Stimulated activated CD8-positive, alpha-beta memory T cell treated with anti-CD3 and anti-CD28 coated beads, Interleukin-12 subunit alpha, Interleukin-12 subunit beta, amount 100 ng/mL, for 24 hours (primary cell): ENCODE data around the gene MYL2.

ENCODE experiments used
- DNase-seq: peaks from one replicate; pipeline ENCODE4 v3.0.0-alpha.2; 2020; ENCODE audit errors: extremely low read depth

Gene MYL2

DNA sequence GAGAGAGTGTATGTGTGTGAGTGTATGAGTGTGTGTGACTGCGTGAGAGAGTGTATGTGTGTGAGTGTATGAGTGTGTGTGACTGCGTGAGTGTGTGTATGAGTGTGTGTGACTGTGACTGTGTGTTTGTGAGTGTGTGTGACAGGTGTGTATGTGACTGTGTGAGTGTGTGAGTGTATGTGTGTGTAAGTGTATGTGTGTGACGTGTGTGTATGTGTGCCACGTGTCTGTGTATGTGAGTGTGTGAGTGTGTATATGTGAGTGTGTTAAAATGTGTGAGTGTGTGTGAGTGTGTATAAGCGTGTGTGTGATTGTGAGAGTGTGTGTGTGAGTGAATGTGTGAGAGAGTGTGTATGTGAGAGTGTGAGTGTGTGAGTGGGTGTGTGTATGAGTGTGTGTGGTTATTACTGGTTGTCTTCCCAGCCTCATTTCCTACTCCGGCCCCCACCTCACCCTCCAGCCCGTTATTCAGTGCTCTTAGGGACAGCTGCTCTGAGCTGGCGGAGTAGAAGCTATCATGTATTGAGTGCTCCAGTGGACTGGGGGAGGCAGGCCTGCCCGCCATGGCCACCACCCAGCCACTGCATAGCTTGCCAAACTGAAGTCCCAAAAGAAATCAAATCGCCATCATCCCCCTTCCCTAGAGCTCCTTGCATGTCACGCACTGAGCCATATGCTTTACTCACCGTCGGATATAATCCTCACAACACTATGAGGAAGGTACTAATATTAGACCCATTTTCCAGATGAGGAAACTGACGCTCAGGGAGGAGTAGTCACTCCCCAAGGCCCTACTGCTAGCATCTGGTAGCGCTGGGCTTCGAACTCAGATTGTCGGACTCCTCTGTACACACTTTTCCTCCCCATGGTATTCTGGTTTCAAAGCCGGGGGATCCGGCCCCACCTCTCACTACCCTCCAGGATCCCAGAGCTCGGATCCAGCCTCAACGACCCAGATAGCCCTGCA lies 10.3 kb upstream of the MYL2 start:
- DNase-seq, result no peak

DNA sequence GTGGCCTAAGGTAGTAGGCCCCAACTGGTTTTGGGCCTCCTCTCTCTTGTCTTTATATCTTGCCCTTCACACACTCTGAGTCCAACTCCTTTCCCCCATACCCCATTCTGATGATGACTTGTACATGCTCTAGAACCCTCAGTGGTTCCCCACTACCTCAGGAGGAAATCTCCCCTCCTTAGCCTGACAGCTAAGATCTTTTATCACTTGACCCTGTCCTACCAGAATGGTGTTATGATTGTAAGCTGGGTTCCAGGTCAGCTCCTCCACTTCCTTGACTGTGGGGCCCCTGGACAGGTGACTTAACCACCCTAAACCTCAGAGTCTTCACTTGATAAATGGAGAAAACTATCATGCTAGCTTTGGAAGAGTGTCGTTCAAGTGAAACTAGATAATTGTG lies 9.4 kb upstream of the MYL2 start:
- DNase-seq, result no peak

DNA sequence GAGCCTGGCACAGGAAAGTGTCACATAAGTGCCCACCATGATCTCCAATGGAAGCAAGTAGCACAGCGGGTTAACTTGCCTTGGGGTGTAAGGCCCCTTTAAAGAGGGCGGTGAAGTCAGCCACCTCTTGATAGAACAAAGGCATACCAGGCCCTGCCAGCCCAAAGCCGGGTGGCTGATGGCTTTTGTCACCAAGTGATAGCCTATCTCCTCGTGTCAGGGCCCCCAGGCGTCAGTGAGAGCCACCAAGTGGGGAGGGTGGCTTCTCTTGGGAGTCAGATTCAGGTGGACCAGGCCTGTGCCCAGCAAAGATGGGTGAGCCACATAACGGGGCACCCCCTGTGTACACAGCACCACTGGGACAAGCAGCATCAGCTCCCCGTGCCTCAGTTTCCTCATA lies 8.3 kb upstream of the MYL2 start:
- no peak for DNase-seq

DNA sequence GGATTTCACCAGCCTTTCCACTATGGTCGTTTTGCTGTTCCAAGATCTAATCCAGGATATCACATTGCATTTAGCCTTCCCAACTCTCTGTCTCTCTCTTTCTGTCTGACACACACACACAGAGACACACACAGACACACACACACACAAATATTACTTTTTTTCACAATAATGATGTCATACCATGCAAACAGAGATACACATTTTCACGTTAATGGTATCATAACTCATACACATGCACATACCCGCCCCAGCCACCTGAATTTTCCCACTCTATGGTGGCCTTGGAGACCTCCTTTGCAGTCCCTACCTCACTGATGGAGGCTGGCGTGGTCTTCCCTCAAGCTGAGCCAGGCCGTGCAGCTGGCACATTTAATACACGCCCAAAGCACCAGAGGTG lies 7.2 kb upstream of the MYL2 start:
- DNase-seq, result no peak

DNA sequence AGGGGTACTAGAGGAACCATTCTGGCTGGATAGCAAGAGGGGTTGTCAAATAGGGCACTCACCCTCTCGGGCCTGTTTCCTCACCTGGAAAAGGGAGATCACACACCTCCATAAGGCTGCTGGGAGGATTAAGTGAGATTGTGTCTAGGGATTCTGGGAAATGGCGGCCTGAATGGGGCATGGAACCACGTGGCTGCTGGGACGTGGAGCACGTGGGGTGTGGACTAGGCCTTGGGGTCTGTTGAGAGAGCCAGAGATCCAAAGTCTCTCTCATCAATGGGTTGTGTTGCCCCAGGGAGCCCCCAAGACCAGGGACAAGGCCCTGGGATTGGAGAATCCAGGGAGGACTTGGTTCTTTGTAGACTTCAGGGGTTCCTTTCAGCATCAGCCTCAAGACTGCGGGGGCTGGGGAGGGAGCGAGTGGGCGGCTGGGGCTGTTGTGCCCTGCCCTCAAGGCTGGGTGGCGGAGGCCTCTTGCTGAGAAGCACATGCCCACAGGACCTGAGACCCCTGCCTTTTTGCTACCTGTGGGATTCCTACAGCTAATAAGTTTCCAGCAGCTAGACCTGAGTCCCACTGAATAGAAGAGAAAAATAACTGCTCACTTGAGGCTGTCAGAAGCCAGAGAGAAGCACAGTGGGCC lies 3.4 kb upstream of the MYL2 start:
- DNase-seq, result no peak

DNA sequence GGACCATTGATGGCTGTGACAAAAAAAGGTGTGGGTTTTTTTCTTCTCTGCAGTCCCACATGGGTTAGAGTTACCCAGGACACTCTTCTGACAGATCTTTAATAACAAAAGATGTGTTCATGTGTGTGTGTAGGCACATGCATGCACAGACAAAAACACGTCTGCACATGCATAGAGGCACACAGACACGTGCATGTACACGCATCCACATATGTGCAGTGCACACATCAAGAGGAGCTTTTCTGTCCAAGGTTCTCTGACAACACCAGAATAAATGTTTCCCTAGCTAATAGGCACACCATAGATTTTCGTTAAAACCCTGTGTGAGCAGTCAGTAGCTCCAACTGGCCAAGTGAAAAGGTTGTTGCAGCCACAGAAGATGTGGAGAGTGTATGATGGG lies 2.8 kb upstream of the MYL2 start:
- no peak for DNase-seq

DNA sequence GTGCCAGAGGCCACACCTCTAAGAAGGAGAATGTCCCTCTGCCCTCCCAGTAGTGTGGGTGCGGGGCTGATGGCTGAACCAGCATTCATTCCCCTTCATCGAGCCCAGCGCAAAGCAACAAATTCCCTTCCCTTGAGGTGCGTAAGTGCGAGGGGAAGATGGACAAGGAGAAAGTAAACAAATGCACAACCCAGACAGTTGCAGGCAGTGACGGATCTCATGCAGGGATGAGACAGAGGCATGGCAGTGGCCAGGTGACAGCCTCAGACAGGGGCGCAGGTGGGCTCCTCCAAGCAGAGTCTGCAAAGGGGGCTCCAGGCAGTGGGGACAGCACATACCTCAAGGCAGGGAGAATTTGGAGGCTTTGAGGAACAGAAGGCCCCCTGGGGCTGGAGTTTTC lies 2.3 kb upstream of the MYL2 start:
- no peak for DNase-seq

DNA sequence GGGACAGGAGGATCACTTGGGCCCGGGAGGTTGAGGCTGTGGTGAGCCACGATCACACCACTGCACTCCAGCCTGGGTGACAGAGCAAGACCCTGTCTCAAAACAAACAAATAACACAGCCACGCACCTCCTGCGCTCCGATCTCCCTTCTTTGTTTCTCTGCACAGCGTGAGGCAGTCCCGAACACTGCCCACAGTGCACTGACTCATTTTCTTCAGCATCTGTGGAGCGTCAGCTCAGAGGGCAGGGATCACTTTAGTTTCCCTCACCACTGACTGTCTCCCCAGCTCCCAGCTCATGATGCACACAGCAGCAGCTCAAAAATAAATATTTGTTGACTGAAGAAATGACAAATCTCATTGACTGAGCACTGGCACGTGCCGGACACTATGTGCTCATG lies 883 bp upstream of the MYL2 start:
- no peak for DNase-seq

DNA sequence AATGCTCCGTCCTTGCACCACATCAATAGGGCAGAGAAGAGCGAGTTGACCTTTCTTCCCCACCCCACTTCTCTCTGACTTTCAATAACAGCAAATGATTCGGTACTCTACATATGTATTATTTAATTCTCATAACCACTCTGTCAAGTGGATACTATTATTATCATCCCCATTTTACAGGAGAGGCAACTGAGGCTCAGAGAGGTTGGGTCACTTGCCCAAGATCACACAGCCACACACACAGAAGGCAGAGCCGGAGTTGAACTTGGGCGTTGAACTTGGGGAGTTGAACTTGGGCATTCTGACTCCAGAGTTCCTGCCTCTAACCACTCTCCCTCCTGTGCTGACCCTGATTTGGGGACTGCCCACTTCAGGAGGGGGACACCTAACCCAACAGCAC lies 659 bp downstream of the MYL2 start:
- no peak for DNase-seq

DNA sequence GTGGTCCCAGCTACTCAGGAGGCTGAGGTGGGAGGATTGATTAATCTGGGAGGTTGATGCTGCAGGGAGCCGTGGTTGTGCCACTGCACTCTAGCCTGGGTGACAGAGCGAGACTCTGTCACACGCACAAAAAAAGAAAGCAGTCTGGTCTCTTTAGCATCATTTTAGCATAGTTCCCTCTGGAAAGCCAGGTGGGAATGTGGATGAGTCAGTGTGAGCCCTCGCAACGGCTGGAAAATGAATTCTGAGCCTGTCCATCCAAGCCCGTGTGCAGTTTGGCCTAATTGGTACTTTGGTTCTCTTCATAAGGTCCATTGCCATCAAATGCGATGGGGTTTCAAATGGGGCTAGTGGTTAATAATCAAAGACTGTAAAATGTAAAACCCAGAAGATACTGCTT lies 2.4 kb downstream of the MYL2 start:
- no peak for DNase-seq

DNA sequence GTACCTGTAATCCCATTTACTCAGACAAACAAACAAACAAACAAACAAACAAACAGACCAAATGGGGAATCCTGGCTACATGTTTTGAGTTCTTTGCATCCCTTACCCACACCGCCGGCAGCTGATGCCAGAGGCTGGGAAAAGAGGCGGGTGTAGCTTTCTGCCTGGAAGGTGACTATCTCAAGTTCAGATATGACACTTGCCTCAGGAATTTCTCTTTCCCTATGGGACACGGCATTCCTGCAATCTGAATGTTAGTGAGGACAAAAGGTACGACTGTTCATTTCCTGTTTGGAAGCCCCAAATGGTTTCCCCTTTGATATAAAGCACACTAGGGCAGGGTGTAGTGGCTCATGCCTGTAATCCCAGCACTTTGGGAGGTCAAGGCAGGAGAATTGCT lies 2.9 kb downstream of the MYL2 start:
- DNase-seq, result no peak

DNA sequence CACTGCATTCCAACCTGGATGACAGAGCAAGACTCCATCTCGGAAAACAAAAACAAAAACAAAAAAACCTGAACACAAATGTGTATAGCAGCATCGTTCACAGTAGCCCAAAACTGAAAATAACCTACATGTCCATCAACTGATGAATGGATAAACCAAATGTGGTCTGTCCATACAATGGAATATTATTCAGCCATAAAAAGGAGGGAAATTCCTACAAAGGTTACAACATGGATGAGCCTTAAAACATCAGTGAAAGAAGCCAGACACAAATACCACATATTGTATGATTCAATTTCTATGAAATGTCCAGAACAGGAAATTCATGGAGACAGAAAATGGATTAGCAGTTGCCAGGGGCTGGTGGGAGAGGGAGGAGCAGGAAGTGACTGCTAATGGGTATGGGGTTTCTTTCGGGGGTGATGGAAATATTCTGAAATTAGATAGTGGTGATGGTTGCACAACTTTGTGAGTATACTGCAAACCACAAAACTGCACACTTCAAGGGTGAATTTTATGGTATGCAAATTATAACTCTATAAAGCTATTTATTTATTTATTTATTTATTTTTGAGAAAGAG lies 4.0 kb downstream of the MYL2 start:
- no peak for DNase-seq

DNA sequence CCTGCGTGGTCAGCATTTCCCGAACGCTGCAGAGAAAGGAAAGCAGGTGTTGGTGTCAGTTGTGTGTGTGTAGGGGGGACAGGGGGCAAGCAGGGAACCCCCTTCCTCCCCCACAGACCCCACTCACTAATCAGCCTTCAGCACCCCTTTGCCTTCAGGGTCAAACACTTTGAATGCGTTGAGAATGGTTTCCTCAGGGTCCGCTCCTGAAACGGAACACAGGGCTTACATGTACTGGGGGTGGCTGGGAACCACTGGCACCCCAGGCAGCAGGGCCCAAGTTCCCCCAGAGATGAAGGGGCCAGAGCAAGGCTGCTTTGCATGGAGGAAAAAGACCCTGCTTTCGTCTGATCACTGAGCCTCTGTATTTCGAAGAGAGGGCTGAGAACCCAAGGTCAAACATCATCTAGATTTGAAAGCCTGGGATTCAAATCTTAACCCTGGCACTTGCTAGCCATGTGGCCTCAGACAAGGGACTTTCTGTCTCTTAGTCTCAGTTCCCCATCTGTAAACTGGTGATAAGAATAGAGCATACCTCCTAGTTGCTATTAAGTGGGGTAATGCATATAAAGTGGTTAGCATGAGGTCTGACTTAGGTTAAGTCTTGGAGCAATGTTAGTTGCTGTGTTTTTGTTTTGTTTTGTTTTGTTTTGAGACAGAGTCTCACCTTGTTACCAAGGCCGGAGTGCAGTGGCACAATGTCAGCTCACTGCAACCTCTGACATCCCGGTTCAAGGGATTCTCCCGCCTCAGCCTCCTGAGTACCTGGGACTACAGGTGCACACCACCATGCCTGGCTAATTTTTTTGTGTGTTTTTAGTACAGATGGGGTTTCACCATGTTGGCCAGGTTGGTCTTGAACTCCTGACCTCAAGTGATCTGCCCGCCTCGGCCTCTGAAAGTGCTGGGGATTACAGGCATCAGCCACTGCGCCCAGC lies 7.0 kb downstream of the MYL2 start:
- no peak for DNase-seq

DNA sequence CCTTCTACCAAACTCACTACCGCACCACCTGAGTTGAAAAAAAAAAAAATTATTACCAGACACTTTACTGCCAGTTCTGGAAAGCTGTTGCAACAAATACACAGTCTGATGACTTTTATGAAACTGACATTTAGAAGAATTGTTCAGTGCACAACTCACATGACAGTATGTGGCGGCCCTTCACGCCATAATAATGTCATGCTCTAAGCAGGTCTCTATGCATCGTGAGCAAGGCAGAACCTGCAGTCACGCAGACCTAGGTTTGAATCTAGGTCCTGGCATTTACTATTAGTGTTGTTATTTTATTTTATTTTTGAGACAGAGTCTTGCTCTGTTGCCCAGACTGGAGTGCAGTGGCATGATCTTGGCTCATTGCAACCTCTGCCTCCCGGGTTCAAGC lies 8.1 kb downstream of the MYL2 start:
- no peak for DNase-seq

DNA sequence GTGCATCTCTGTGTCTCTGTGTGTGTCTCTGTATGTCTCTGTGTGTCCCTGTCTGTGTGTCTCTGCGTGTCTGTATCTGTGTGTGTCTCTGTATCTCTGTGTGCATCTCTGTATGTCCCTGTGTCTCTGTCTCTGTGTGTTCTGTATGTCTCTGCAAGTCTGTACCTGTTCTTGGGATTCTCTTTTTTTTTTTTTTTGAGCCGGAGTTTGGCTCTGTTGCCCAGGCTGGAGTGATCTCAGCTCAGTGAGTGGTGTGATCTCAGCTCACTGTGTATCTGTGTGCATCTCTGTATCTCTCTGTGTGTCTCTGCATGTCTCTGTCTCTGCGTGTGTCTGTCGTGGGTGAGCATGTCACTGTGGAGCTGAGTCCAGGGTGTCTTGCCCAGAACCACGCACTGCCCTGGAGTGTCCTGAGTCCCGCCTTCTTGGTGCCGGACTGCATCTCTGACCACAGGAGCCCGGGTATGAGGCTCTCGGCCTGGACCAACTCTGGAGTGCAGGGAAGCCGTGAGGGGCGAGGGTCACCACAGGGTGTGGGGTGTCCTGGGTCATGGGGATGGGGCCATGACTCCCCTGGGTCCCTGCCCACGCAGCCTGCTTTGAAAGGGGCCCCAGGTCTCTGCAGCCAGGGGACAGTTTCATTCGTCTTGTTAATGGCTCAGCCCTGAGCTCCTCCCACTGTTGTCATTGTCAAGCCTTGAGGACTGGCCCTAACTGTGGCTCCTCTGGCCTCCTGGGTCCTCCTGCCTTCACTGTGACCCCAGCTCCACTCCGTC lies 11.8 kb downstream of the MYL2 start:
- no peak for DNase-seq

DNA sequence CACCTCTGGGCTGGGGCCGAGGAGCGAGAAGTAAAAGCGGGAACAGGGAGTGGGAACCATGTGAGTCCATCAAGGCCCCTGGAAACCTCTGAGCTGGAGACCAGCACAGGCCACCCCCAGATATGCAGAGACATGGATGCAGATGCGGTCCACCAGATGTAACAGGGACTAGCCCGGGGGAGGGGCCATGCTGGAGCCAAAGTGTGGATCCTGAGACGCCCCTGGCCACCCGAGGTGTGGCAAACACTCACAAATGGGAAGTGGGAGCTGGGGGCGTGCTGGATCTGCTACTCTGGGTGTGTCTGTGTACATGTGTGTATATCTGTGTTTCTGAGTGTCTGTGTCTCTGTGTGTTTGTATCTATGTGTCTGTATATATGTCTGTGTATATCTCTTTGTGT lies 12.8 kb downstream of the MYL2 start:
- no peak for DNase-seq

DNA sequence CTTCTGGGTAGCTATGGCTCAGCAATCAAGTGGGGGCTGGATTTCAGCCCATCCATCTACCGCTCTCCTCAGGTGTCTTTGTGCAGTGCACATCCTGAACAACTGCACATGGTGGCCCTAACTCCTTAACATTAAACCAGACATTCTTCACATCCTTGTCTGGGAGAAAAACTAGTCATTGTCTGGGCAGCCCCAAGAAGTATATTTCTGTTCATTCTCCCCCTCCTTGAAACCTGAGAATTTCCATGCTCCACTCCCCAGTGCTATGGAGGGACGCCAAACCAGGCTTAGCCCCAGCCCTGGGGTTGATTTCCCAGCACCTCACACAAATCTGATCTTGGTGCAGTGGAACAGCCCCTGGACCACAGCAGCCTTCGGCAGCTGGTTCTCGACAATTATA lies 13.4 kb downstream of the MYL2 start:
- no peak for DNase-seq

DNA sequence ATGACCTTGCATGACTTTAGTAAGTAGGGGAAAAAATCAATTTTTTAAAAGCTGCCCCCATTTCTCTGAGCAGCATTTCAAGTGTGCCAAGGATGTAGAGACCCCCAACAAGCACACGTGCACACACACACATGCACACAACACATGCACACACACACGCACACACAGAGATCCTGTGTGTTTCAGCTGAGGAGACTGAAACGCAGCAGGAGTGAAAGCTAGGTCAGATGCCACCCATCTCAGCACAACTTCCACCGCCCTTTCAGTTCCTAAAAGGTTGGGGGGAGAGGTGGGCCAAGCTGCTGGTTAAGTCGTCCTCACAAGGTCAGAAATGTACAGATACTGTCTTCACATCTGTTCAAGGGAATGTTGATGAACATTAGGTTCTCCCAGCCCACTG lies 13.9 kb downstream of the MYL2 start:
- no peak for DNase-seq

DNA sequence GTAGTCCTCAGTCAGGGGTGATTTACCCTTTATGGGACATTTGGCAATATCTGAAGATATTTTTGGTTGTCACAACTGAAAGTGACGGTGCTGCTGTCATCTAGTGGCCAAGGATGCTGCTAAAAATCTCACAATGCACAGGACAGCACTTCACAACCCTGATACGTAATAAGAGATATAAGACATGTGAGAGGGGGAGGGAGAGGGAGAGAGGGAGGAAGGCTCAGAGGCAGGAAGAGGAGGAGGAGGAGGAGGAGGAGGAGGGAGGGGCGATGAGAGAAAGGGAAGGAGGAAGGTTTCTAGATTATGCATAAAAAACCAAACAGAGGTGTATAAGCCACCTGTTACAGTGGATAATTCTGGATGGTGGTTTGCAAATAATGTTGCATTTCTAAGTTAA lies 14.3 kb downstream of the MYL2 start:
- DNase-seq, result no peak

DNA sequence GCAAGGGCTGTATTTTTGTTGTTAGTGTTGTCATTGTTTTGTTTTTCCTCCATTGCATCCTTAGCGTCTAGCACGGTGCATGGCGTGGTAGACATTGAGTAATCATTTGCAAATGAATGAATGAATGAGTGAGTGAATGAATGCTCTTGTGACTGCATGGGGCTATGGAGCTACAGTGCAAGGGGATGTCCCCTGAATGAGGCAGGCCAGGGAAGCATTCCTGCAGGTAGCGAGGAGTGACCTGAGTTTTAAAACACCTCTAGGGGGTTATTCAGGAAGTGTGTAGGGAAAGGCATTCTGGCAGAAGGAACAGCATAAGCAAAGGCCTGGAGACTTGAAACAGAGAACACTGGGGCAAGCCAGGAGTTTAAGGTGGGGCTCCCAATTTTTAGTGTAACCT lies 16.9 kb downstream of the MYL2 start:
- DNase-seq, result no peak

DNA sequence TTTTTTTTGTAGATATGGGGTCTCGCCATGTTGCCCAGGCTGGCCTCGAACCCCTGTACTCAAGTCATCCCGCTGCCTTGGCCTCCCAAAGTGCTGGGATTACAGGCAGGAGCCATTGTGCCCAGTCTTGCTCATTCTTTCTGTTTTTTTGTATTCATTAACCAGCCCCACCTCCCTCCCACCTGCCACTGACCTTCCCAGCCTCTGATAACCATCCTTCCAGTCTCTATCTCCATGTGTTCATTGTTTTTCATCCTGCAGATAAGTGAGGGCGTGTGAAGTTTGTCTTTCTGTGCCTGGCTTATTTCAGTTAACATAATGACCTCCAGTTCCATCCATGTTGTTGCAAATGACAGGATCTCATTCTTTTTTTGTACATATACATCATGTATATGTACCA lies 19.0 kb downstream of the MYL2 start:
- DNase-seq, result no peak
